PC-9 (cell line): ENCODE data around the gene ROR2. TPM values are rescaled to one million over a fixed set of nuclear protein-coding genes. Genes with fewer than 3 reads are reported as not detected.

Experiments used
- BruUV-seq: library from RNA; stranded (reverse); fragments of 400-500 nt; replicated peaks from 2 replicates; lab custom pipeline; 2021; lab: Mats Ljungman, UMichigan
- CTCF ChIA-PET: fragments of 300-600 bp; sonication (Branson Sonifier 250); formaldehyde crosslinking; loops from one replicate; lab custom pipeline; 2022; ENCODE audit warnings: antibody characterized with exemption; lab: Charles Lee
- POLR2A ChIA-PET: fragments of 300-600 bp; sonication (Branson Sonifier 250); formaldehyde crosslinking; loops from one replicate; lab custom pipeline; 2022; ENCODE audit warnings: antibody characterized with exemption; ENCODE audit not compliant: unreplicated experiment; lab: Charles Lee
- DNase-seq, 2 experiments: peaks; one replicate each; pipeline versions ENCODE4 v3.0.0 to v3.0.0-alpha.2; 2015 to 2022; ENCODE audit warnings: mixed read lengths in 1 of 2
- H2AFZ ChIP-seq: fragments of 200-600 bp; sonication (generic); 2 replicates; pipeline ENCODE4 v1.8.1; 2017; ENCODE audit warnings: antibody characterized with exemption
- H3F3A ChIP-seq: fragments of 200-600 bp; sonication (generic); 2 replicates; pipeline ENCODE4 v1.8.1; 2017; ENCODE audit warnings: antibody characterized with exemption, mild to moderate bottlenecking, low read depth; ENCODE audit not compliant: insufficient read depth
- H3K27ac ChIP-seq: fragments of 200-600 bp; sonication (generic); 2 replicates; pipeline ENCODE4 v1.6.1; 2016; ENCODE audit warnings: mixed run types
- H3K27me3 ChIP-seq: fragments of 200-600 bp; sonication (generic); 2 replicates; pipeline ENCODE4 v1.6.1; 2016; ENCODE audit warnings: low read depth, mixed run types; ENCODE audit not compliant: insufficient read depth
- H3K36me3 ChIP-seq: fragments of 200-600 bp; sonication (generic); 2 replicates; pipeline ENCODE4 v1.6.1; 2016; ENCODE audit warnings: low read depth, mixed run types
- H3K4me1 ChIP-seq: fragments of 200-600 bp; sonication (generic); replicated peaks from 2 replicates; pipeline ENCODE4 v1.6.1; 2016; ENCODE audit warnings: mixed run types; ENCODE audit not compliant: insufficient read depth
- H3K4me2 ChIP-seq: fragments of 200-600 bp; sonication (generic); 2 replicates; pipeline ENCODE4 v1.6.1; 2017; ENCODE audit warnings: mixed run types
- H3K4me3 ChIP-seq: fragments of 200-600 bp; sonication (generic); 2 replicates; pipeline ENCODE4 v1.6.1; 2016; ENCODE audit warnings: mixed run types
- H3K79me2 ChIP-seq: fragments of 200-600 bp; sonication (generic); 2 replicates; pipeline ENCODE4 v1.6.1; 2017; ENCODE audit warnings: low read depth, mixed run types
- H3K9me2 ChIP-seq: fragments of 200-600 bp; sonication (generic); 2 replicates; pipeline ENCODE4 v1.8.1; 2017; ENCODE audit warnings: mild to moderate bottlenecking; ENCODE audit not compliant: insufficient read depth
- H3K9me3 ChIP-seq: fragments of 200-600 bp; sonication (generic); 2 replicates; pipeline ENCODE4 v1.8.1; 2016; ENCODE audit warnings: low read depth; ENCODE audit not compliant: insufficient read depth
- H4K20me1 ChIP-seq: fragments of 200-600 bp; sonication (generic); 2 replicates; pipeline ENCODE4 v1.8.1; 2017; ENCODE audit not compliant: insufficient read depth
- CTCF ChIP-seq: fragments of 200-600 bp; sonication (generic); conservative IDR thresholded peaks from 2 replicates; pipeline ENCODE4 v1.6.1; 2017; ENCODE audit warnings: mixed run types, antibody characterized with exemption, mild to moderate bottlenecking, moderate library complexity
- EZH2 ChIP-seq: fragments of 200-600 bp; sonication (generic); IDR thresholded peaks from 2 replicates; pipeline ENCODE4 v1.8.0; 2017; ENCODE audit warnings: antibody characterized with exemption, low read depth
- intact Hi-C: fragments of 100-400 bp; cut with micrococcal nuclease; formaldehyde crosslinking; loops from one replicate; pipeline ENCODE4 v1.10.0; 2022; ENCODE audit not compliant: unreplicated experiment
- total RNA-seq: library from RNA; stranded (reverse); gene quantifications from 2 replicates; pipeline ENCODE4 v1.2.3, GENCODE V29; 2021

ROR2 gene
- total RNA-seq, 1 experiment from 2014 or later: not detected

GRCh38 chr9:91558395-91558794 is 391.6 kb downstream of the ROR2 start:
- no peak for TF ChIP-seq CTCF
- no peak for TF ChIP-seq EZH2
- 0 out of 2 replicates have a peak, but pooled peaks cover 5% of the 10 kb centered on the region for H3K9me3 ChIP-seq
- H3K27ac ChIP-seq: no peak overlapping the region
- BruUV-seq: no TSS peak
- H3K4me3 ChIP-seq: no peak overlapping the region
- H3K4me1 ChIP-seq: no peaks in the 10 kb centered on the region
- H3F3A ChIP-seq: no peaks in the 10 kb centered on the region
- H3K4me2 ChIP-seq: no peak overlapping the region
- no peak for DNase-seq
- H2AFZ ChIP-seq: no peak overlapping the region
- H3K9me2 ChIP-seq: no peaks in the 10 kb centered on the region; the same call in 1 of the 2 replicates
- H3K27me3 ChIP-seq: no peaks in the 10 kb centered on the region
- no peaks in the 10 kb centered on the region for H3K79me2 ChIP-seq
- H4K20me1 ChIP-seq: no peaks in the 10 kb centered on the region
- ChIA-PET POLR2A (no interaction called here), CTCF (no interaction called here)
- intact Hi-C loops: no loop called here
- H3K36me3 ChIP-seq: no peaks in the 10 kb centered on the region

GRCh38 chr9:91557327-91557726 is 392.7 kb downstream of the ROR2 start:
- Histone ChIP-seq H3K27ac (no peak overlapping the region), H3F3A (no peaks in the 10 kb centered on the region), H3K9me2 (no peaks in the 10 kb centered on the region; the same call in 1 of the 2 replicates), H4K20me1 (no peaks in the 10 kb centered on the region), H2AFZ (no peak overlapping the region), H3K4me2 (no peak overlapping the region), H3K36me3 (no peaks in the 10 kb centered on the region), H3K4me3 (no peak overlapping the region), H3K27me3 (no peaks in the 10 kb centered on the region), H3K9me3 (0 out of 2 replicates have a peak, but pooled peaks cover 5% of the 10 kb centered on the region), H3K79me2 (no peaks in the 10 kb centered on the region), H3K4me1 (no peaks in the 10 kb centered on the region)
- POLR2A ChIA-PET: no interaction called here
- CTCF ChIA-PET: no interaction called here
- DNase-seq: no peak
- intact Hi-C loops: no loop called here
- no peak for TF ChIP-seq EZH2
- TF ChIP-seq CTCF: no peak
- BruUV-seq: no TSS peak

GRCh38 chr9:91555132-91555531 is 394.9 kb downstream of the ROR2 start:
- Histone ChIP-seq H3F3A (no peaks in the 10 kb centered on the region), H3K9me2 (no peaks in the 10 kb centered on the region; the same call in 1 of the 2 replicates), H3K79me2 (no peaks in the 10 kb centered on the region), H3K36me3 (no peaks in the 10 kb centered on the region), H3K27ac (no peak overlapping the region), H3K9me3 (0 out of 2 replicates have a peak, but pooled peaks cover 5% of the 10 kb centered on the region), H2AFZ (no peak overlapping the region), H3K27me3 (no peaks in the 10 kb centered on the region), H3K4me2 (no peak overlapping the region), H3K4me3 (no peak overlapping the region), H4K20me1 (no peaks in the 10 kb centered on the region), H3K4me1 (no peaks in the 10 kb centered on the region)
- CTCF ChIA-PET: no interaction called here
- POLR2A ChIA-PET: no interaction called here
- DNase-seq: no peak
- TF ChIP-seq CTCF (no peak), EZH2 (no peak)
- intact Hi-C loops: no loop called here
- BruUV-seq: no TSS peak
